GM19438 (cell line): ENCODE measurements around the gene TMEM143.
"Not testable (repeated sequence)": the region's sequence is repeated elsewhere in the genome, so short reads cannot be mapped to it uniquely, and the experiment has no call there.

ENCODE experiments used
- ATAC-seq: cut with Tn5 transposase; IDR thresholded peaks from one replicate; pipeline ENCODE4 v1.9.1; 2021; ENCODE audit warnings: low read depth; ENCODE audit not compliant: unreplicated experiment

Gene TMEM143

GRCh38 chr19:48363810-48364597 lies at the start of gene TMEM143, which contains the start of gene SYNGR4:
TSS of gene TMEM143 (minus strand) at chr19:48363940. CDS start at chr19:48363920, 20 bp downstream.
TSS of gene SYNGR4 (plus strand) at chr19:48364367. CDS start at chr19:48365843, 1,476 bp downstream.
- peak; percentile 75 for ATAC-seq

GRCh38 chr19:48405850-48406249 lies 42.1 kb upstream of the TMEM143 start:
- no peak for ATAC-seq

- no peak for ATAC-seq
Measured at GRCh38 chr19:48405010-48405659, 41.4 kb upstream of the TMEM143 start.

- ATAC-seq, result no peak
Measured at GRCh38 chr19:48403606-48404005, 39.9 kb upstream of the TMEM143 start.

GRCh38 chr19:48401287-48401686 lies 37.5 kb upstream of the TMEM143 start:
- no peak for ATAC-seq

GRCh38 chr19:48400018-48400742 lies 36.4 kb upstream of the TMEM143 start:
- ATAC-seq, result no peak

- ATAC-seq, result no peak
Measured at GRCh38 chr19:48398375-48399235, 34.9 kb upstream of the TMEM143 start.

- no peak for ATAC-seq
Measured at GRCh38 chr19:48398102-48398374, 34.3 kb upstream of the TMEM143 start.

- ATAC-seq, result no peak
Measured at GRCh38 chr19:48397263-48398101, 33.7 kb upstream of the TMEM143 start.

- ATAC-seq, result no peak
Measured at GRCh38 chr19:48396824-48397176, 33.1 kb upstream of the TMEM143 start.

- no peak for ATAC-seq
Measured at GRCh38 chr19:48396016-48396823, 32.5 kb upstream of the TMEM143 start.

- ATAC-seq, result no peak
Measured at GRCh38 chr19:48395499-48395898, 31.8 kb upstream of the TMEM143 start.

GRCh38 chr19:48395170-48395455 lies 31.4 kb upstream of the TMEM143 start:
- ATAC-seq, result no peak

- no peak for ATAC-seq
Measured at GRCh38 chr19:48394331-48395169, 30.8 kb upstream of the TMEM143 start.

- no peak for ATAC-seq
Measured at GRCh38 chr19:48393559-48394330, 30.0 kb upstream of the TMEM143 start, which contains the start of gene GRIN2D. TSS of gene GRIN2D (plus strand) at chr19:48393668. CDS start at chr19:48398393, 4,725 bp downstream.

GRCh38 chr19:48392860-48393558 lies 29.3 kb upstream of the TMEM143 start:
- ATAC-seq, result no peak

- ATAC-seq, result not testable (repeated sequence)
Measured at GRCh38 chr19:48392006-48392344, 28.2 kb upstream of the TMEM143 start.
